ENCODE results near the gene KCNN2.
A peak's percentile ranks its signal among the peaks of the same experiment; 100 is the strongest.
"Not testable (repeated sequence)": the region's sequence is repeated elsewhere in the genome, so short reads cannot be mapped to it uniquely, and the experiment has no call there.

Gene KCNN2

DNA sequence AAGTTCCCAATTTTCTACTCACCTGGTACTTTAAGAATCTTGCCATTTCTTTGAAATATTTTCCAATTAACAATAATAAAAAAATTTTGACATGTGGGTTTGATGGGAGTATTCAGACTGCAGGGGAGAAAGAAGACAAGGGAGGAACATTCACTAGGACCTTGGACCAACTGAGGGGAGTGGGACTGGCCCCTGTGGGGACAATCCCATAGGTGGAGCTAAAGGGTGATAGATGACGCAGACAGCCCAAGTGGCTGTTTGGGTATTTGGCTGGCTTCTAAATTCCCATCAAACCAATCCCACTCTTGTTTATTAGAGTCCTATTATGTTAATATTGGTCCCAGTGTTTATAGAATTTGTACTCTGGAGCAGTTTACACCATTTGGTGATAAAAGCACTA is 65.3 kb downstream of the KCNN2 start:
- DNase-seq, result no peak

- DNase-seq, result no peak
These were observed 68.7 kb downstream of the KCNN2 start for GRCh38 chr5:114430532-114430931.

DNA sequence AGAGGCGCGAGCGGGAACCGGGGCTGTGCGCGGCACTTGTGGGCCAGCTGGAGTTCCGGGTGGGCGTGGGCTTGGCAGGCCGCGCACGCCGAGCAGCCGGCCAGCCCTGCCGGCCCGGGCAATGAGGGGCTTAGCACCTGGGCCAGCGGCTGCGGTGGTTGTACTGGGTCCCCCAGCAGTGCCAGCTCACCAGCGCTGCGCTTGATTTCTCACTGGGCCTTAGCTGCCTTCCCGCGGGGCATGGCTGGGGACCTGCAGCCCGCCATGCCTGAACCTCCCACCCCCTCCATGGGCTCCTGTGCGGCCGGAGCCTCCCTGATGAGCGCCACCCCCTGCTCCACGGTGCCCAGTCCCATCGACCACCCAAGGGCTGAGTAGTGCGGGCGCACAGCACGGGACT is 70.8 kb downstream of the KCNN2 start:
- DNase-seq, result not testable (repeated sequence)

- no peak for DNase-seq
These were observed 72.7 kb downstream of the KCNN2 start for GRCh38 chr5:114434396-114435219.

GRCh38 chr5:114435220-114435481 is 73.3 kb downstream of the KCNN2 start:
- DNase-seq, result no peak

DNA sequence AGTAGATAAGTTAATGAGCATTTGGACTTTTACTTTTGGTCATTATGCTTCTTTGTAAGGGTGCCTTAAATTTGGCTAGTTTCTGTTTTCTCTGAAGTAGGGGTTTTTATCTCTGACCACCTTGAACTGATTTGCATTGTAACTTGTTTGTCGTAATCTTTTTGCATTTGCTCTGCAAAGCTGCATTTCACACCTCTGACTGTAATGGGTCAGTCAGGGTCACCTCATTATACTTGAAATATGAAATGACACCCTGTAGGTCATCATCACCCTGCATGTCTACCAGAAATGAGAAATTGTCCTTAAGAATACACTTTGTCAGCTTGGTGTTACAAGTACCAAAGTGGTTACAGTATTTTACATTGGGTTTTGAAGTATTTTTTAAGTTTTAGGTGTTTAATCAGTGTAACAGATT is 74.0 kb downstream of the KCNN2 start:
- DNase-seq, result no peak

DNA sequence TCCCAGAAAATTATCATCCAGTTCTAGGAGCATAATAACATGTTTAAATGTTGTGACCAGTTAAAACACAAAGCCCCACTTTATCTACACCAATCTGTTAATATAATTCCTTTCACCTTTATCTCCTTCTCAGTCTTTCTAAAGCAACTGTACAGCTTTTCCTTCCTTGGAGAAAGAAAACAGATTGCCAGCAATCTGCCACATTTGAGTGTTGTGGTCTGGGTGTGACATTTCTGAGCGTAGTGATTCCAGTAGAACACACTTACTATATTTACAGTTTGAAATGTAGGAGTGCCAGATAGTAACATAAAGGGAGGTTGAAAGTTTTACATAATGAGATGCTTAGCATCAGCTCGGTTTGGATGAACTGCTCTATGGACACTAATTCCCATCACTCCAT is 76.1 kb downstream of the KCNN2 start:
- no peak for DNase-seq

DNA sequence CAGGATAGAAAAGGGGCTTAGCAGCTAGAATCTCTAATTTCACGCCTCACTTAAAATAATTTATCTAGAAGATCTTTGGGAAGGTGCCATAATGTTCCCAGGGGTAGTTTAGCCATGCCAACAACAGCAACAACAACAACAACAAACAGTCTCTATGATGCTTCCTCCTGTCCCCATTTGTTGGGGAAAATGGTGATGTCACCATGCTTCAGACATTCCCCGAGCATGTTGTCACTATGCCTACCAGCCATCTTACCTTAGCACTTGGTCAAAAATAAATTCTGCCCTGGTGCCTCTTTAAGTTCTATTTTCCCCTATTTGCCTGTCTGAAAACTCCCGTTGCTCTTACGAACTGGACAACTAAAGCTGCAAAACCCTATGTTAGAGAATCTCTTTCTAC is 76.6 kb downstream of the KCNN2 start:
- no peak for DNase-seq

- DNase-seq, result no peak
These were observed 85.4 kb downstream of the KCNN2 start for GRCh38 chr5:114447084-114447773.

DNA sequence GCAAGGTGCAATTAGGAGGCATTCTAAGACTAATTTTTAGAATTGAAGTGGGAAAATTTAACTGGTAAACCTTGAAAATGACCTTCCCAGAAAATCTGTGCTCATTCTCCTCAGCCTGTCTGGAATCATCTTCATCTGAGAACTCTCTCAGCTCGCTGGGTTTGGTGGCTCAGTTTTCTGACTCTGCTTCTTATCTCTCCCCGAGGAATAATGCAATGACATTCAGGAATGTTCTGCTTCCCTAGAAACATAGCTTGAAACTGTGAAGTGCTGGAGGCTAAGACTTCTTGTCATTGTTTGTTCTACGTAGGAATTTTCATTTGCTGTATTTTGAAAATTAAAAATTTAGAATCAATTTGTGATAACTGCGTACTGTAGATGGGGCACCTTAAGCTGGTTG is 86.6 kb downstream of the KCNN2 start:
- no peak for DNase-seq

DNA sequence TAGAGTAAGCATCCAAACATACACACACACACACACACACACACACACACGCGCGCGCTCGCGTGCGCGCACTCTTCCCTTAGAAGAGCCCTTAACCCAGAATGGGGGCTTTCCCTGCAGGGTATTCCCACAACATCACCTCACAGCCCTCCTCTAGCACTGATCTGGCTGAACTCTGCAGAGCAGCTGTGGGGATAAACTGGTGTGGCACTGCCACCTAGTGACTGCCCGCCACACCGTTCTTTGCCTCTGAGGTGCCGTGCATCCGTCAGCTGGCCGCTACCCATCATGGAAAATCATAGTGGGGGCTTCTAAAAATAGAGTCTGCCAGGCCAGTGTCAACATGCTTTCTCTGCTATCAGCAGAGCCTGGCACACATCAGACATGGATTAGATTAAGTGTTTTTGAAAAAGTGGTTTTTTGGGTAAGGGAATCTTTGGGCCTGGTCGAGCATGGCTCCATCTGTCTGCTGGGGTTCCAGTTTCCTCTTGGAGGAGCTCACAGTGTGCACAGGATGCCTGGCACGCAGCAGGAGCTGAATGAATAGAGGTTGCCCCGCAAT is 88.1 kb downstream of the KCNN2 start:
- DNase-seq, result peak; percentile 89

DNA sequence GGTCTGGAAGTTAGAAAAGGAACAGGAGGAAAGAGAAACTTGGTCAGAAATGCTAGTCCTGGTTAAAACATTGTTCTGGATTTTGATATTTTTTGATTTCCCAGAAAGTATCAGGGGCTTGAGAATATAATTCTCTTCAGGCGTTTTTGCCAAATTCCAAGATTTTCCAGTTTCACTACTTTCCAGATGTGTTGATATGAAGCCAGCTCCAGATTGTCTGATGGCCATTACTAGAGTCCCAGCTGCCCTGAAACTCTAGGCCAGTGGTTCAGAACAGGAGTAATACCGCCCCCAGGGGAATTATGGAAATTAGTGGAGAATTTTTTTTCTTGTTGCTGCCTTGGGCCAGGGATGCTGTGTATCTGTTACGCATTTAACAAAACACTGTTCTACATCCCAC is 88.6 kb downstream of the KCNN2 start:
- DNase-seq, result peak; percentile 61

DNA sequence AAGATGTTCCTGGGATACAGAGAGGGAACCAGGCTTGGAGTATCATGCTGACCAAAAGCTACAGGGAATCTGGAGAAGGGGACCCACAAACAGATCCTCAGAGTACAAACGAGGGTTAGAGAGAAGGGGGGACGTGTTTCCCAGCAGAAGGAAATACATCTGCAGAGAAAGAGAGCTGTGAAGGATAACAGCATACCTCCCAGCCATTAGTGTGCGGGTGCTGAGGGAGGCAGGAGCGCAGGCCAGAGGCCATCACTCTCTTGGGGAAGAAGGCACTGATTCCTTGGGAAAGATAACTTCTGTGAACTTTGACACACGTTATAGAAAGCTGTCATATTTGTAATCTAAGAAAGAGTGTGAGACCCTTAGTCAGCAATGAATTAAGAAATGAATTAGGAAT is 96.9 kb downstream of the KCNN2 start:
- no peak for DNase-seq

- no peak for DNase-seq
These were observed 105.3 kb downstream of the KCNN2 start for GRCh38 chr5:114467171-114467570.

DNA sequence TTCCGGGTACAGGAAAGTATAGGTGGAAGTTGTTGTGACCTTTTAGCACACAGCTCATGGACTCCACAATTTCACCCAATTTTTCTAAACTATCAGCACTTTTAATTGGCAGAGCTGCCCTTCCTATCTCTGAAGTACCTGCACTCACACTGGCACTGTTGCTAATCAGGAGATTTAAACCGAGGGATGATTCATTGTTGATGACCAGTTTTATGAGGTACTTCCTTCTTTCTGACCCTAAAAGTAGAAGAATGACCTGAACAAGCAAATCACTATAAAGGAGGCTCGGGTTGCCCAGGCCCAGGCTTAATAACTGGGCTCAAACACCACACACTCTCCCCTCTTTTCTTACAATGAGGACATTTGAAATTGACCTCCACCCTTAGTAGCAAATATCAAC is 105.9 kb downstream of the KCNN2 start:
- DNase-seq, result no peak

DNA sequence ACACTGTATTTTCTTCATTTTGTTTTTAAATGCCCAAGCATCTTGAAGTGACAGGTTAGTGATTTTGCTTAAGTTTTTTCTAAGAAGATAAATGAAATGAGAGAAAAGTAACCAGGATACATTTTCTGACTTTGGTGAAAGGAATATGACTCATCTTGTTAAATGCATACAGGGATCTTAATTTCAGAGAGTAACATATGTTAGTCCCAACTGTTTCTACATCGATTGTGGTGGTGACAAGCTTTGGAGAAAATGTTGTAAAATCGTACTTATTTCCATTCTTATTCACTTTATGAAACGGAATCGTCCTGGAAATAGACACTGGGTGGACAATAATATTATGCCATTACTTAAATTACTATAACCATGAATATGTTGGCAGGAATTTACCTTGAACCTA is 107.5 kb downstream of the KCNN2 start:
- DNase-seq, result no peak

DNA sequence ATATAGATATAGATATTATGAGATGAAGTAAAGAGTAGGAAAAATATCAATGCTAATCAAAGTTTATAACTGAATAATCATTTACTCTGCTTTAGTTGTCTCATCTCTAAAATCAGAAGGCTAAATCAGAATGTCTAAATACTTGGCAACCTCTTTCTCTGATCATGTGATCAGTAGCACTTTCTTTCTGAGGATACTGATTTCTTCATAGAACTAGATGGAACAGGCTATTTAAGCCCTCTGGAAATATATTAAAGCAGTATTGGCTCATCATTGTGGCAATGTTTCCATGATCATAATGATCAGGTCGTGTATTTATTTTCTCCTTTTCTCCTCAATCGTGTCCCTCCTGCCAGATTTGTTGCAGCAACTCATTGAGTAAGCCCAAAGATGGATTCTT is 109.7 kb downstream of the KCNN2 start:
- no peak for DNase-seq

DNA sequence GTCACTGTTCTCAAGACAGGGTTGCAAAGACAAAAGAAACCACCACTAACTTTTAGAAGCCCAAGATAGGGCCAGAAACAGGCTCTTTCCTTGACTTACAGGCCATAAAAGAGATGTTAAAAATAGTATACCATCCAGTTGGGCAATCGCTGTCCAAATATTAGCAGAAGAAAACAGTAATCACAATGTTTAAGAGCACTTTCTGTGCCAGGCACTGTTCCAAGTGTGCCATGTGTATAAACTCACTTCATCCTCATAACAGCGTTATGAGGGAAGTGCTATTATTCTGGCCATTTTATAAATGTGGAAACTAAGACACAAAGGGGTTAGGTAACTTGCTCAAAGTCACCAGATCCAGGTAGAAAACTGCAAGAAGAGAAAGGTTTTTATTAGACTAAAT is 111.7 kb downstream of the KCNN2 start:
- no peak for DNase-seq

DNA sequence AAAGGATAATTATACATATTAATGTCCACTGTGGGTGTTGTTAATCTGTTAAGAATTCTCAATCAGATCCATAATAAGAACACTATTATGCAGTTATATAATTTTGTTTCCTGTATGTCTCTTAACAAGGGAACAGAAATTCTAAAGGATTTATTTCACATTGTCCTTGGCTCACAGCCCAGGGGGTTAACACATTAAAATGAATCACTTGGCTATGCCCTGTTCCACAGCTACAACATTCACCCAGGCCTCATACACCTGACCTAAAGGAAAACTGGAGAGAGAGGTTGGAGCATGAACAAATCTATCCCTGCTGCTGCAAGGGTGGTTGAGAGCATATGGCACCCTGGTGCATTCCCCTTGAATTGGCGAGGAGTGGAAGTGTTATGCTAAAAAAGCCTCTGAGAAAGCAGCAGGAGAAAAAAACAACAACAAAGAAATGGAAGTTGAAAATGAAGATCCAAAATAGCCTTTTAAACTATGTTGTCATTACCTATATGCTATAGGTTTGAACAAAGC is 116.0 kb downstream of the KCNN2 start:
- no peak for DNase-seq

GRCh38 chr5:114500756-114501155 is 138.9 kb downstream of the KCNN2 start:
- DNase-seq, result no peak

DNA sequence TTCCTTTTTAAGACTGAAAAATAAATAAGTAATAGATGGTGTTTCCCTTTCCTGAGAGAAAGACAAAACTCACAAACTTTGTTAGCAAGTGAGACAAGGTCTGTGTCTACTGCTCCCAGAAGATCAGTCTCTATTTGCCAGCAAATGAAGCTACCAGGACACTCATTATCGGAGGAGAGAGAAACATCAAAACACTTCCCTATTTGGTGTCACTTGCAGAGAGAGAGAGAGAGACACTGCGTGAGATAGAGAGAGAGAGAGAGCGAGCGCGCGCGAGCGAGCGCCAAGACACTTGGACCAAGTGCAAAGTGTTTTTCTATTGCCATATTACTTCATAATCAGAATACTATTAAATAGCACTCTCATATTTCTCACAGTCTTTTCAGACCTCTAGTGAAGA is 142.7 kb downstream of the KCNN2 start:
- DNase-seq, result no peak

- DNase-seq, result no peak
These were observed 162.4 kb downstream of the KCNN2 start for GRCh38 chr5:114524221-114524620.

DNA sequence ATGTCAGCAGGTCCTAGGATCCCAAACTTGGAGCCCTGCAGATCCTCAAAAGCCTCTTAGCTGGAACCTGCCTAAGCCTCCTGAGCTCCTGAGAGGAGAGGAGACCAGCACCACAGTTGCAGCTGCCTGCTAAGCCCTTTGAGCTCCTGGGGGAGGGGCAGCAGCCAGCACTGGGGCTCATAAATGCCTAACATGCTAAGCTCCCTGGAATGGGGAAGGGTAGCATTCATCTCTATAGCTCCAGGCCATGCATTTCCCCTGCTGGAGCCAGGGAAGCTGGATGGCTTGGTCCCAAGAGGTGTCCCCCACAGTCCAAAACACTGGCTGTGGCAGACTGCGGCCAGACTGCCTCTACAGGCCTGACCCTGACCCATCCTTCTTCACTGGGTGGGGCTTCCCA is 182.7 kb downstream of the KCNN2 start:
- no peak for DNase-seq
